Right lobe of liver (tissue), 4 donors: ENCODE measurements around the gene TSC22D3.

ENCODE experiments used
- CTCF ChIP-seq, 4 donors: fragments of 200-600 bp in 3 of 4; fragments of 450-650 bp in 1 of 4; IDR thresholded peaks; one replicate each; pipeline versions ENCODE4 v1.5.1 to v1.8.0; 2016 to 2022; ENCODE audit warnings: antibody characterized with exemption in 4 of 4, mild to moderate bottlenecking in 2 of 4
- POLR2A ChIP-seq: fragments of 450-650 bp; IDR thresholded peaks from one replicate; pipeline ENCODE4 v1.6.1; 2017; ENCODE audit warnings: antibody characterized with exemption, mild to moderate bottlenecking
- donor health status: DM: no; HTN: no; CAD: no.
- donor health status: DM: no; HTN: no; CAD: no.
- donor health status: DM: no; HTN: yes; CAD: no.

DNA sequence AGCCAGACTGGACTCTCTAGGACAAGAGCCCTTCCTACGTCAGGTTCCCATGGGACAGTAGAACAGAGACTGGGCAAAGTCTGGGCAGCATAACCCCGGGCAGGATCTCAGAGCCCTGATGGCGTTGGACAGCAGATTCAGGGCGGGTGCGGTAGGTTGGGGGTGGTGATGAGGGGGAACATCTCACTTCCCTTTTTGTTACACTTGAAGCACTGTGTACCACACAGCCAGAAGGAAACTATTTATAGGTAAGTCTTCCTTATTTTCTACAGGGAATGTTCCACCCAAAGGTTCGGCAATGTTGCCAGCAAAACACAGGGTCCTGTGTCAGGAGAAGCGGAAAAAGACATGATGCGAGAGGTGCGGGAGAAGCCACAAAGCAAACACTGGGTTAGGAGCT lies 54.3 kb downstream of the TSC22D3 start:
- TF ChIP-seq CTCF (IDR thresholded peaks at IDR 0.05) = no peak
- TF ChIP-seq POLR2A = no peak
